WTC11 (cell line): ENCODE data around the gene ATP6V1G2. TPM values are rescaled to one million over a fixed set of nuclear protein-coding genes. Genes with fewer than 3 reads are reported as not detected.

ENCODE experiments used
- ATAC-seq: fragments of 200-7000 bp; cut with Tn5 transposase; 2 replicates; pipeline ENCODE4 v1.10.0; 2021; ENCODE audit warnings: mild to moderate bottlenecking, moderate library complexity
- CTCF ChIA-PET: fragments of 300-600 bp; sonication (Branson Sonifier 250); formaldehyde crosslinking; loops from one replicate; lab custom pipeline; 2021; ENCODE audit warnings: antibody characterized with exemption; lab: Charles Lee
- POLR2A ChIA-PET: fragments of 350-600 bp; sonication (Branson Sonifier 250); formaldehyde crosslinking; loops from one replicate; lab custom pipeline; 2021; ENCODE audit warnings: antibody characterized with exemption; lab: Charles Lee
- DNase-seq: peaks from one replicate; pipeline ENCODE4 v3.0.0; 2021; ENCODE audit warnings: low spot score
- H3K27ac Mint-ChIP-seq: 2 replicates; pipeline ENCODE4 v1.8.0; 2021; ENCODE audit warnings: mixed read lengths
- H3K27me3 Mint-ChIP-seq: 2 replicates; pipeline ENCODE4 v1.8.0; 2021; ENCODE audit warnings: low read depth, mild to moderate bottlenecking, moderate library complexity, mixed read lengths
- H3K36me3 Mint-ChIP-seq: 2 replicates; pipeline ENCODE4 v1.8.0; 2021; ENCODE audit warnings: mixed read lengths
- H3K4me1 Mint-ChIP-seq: 2 replicates; pipeline ENCODE4 v1.8.0; 2022; ENCODE audit warnings: mixed read lengths
- H3K4me3 Mint-ChIP-seq: 2 replicates; pipeline ENCODE4 v1.8.0; 2021; ENCODE audit warnings: mild to moderate bottlenecking, moderate library complexity, mixed read lengths
- H3K9me3 Mint-ChIP-seq: 2 replicates; pipeline ENCODE4 v1.8.0; 2021; ENCODE audit warnings: mixed read lengths
- ATF6 ChIP-seq: sonication (generic); formaldehyde crosslinking; IDR thresholded peaks from 2 replicates; pipeline ENCODE4 v1.8.1; 2023; ENCODE audit warnings: mild to moderate bottlenecking, missing genetic modification reagents
- CBFB ChIP-seq: sonication (generic); formaldehyde crosslinking; IDR thresholded peaks from 2 replicates; pipeline ENCODE4 v1.8.1; 2022; ENCODE audit warnings: mild to moderate bottlenecking, low read depth, missing genetic modification reagents
- CREB1 ChIP-seq: sonication (generic); formaldehyde crosslinking; IDR thresholded peaks from 2 replicates; pipeline ENCODE4 v1.8.0; 2023; ENCODE audit warnings: mild to moderate bottlenecking, missing genetic modification reagents
- E2F5 ChIP-seq: sonication (generic); formaldehyde crosslinking; IDR thresholded peaks from 2 replicates; pipeline ENCODE4 v1.8.1; 2022; ENCODE audit warnings: mild to moderate bottlenecking, moderate library complexity, missing genetic modification reagents
- ELF4 ChIP-seq: sonication (generic); formaldehyde crosslinking; IDR thresholded peaks from 2 replicates; pipeline ENCODE4 v1.8.1; 2022; ENCODE audit warnings: low read depth, mild to moderate bottlenecking, moderate library complexity, missing genetic modification reagents
- ESRRA ChIP-seq: sonication (generic); formaldehyde crosslinking; IDR thresholded peaks from 2 replicates; pipeline ENCODE4 v1.8.1; 2022; ENCODE audit warnings: mild to moderate bottlenecking, missing genetic modification reagents, borderline replicate concordance
- ETV6 ChIP-seq: sonication (generic); formaldehyde crosslinking; IDR thresholded peaks from 2 replicates; pipeline ENCODE4 v1.8.1; 2022; ENCODE audit warnings: mild to moderate bottlenecking, missing genetic modification reagents
- FOXP1 ChIP-seq: sonication (generic); formaldehyde crosslinking; IDR thresholded peaks from 2 replicates; pipeline ENCODE4 v1.8.0; 2022; ENCODE audit warnings: missing genetic modification reagents, mild to moderate bottlenecking, moderate library complexity, borderline replicate concordance
- GRHL2 ChIP-seq: fragments of 250-450 bp; sonication (Bioruptor Pico); IDR thresholded peaks from 2 replicates; pipeline ENCODE4 v1.8.0; 2022; ENCODE audit warnings: mild to moderate bottlenecking, moderate library complexity; ENCODE audit not compliant: insufficient replicate concordance, severe bottlenecking
- IRF1 ChIP-seq: sonication (generic); formaldehyde crosslinking; IDR thresholded peaks from 2 replicates; pipeline ENCODE4 v1.8.0; 2023; ENCODE audit warnings: missing genetic modification reagents
- JAZF1 ChIP-seq: fragments of 250-450 bp; sonication (Bioruptor Pico); IDR thresholded peaks from 2 replicates; pipeline ENCODE4 v1.9.0; 2021; ENCODE audit warnings: moderate library complexity, mild to moderate bottlenecking, inconsistent platforms
- NFYB ChIP-seq: sonication (generic); formaldehyde crosslinking; conservative IDR thresholded peaks from 2 replicates; pipeline ENCODE4 v1.8.0; 2022; ENCODE audit warnings: low read depth, missing genetic modification reagents
- NR3C1 ChIP-seq: sonication (generic); formaldehyde crosslinking; conservative IDR thresholded peaks from 2 replicates; pipeline ENCODE4 v1.8.1; 2023; ENCODE audit warnings: low read depth, mild to moderate bottlenecking, missing genetic modification reagents
- PRRX2 ChIP-seq: fragments of 250-450 bp; sonication (Bioruptor Pico); IDR thresholded peaks from 2 replicates; pipeline ENCODE4 v1.8.0; 2021; ENCODE audit warnings: mild to moderate bottlenecking
- RORB ChIP-seq: fragments of 250-450 bp; sonication (Bioruptor Pico); IDR thresholded peaks from 2 replicates; pipeline ENCODE4 v1.9.0; 2021; ENCODE audit warnings: mild to moderate bottlenecking
- SMAD3 ChIP-seq: sonication (generic); formaldehyde crosslinking; IDR thresholded peaks from 2 replicates; pipeline ENCODE4 v1.8.0; 2022; ENCODE audit warnings: missing genetic modification reagents, mild to moderate bottlenecking, borderline replicate concordance
- SOX15 ChIP-seq: fragments of 250-450 bp; sonication (Bioruptor Pico); IDR thresholded peaks from 2 replicates; pipeline ENCODE4 v1.9.0; 2021; ENCODE audit warnings: mild to moderate bottlenecking
- TEAD1 ChIP-seq: sonication (generic); formaldehyde crosslinking; IDR thresholded peaks from 2 replicates; pipeline ENCODE4 v1.8.0; 2022; ENCODE audit warnings: mild to moderate bottlenecking, missing genetic modification reagents
- ZNF121 ChIP-seq: sonication (generic); formaldehyde crosslinking; IDR thresholded peaks from 2 replicates; pipeline ENCODE4 v1.8.0; 2023; ENCODE audit warnings: missing genetic modification reagents
- ZNF396 ChIP-seq: fragments of 250-450 bp; sonication (Bioruptor Pico); IDR thresholded peaks from 2 replicates; pipeline ENCODE4 v1.8.0; 2021; ENCODE audit warnings: mild to moderate bottlenecking, moderate library complexity, borderline replicate concordance
- ZNF416 ChIP-seq: fragments of 250-450 bp; sonication (Bioruptor Pico); IDR thresholded peaks from 2 replicates; pipeline ENCODE4 v1.9.0; 2021; ENCODE audit warnings: mild to moderate bottlenecking, inconsistent platforms
- ZNF671 ChIP-seq: fragments of 250-450 bp; sonication (Bioruptor Pico); IDR thresholded peaks from 2 replicates; pipeline ENCODE4 v1.8.0; 2021; ENCODE audit warnings: mild to moderate bottlenecking
- total RNA-seq: library from RNA; stranded (reverse); gene quantifications from 3 replicates; pipeline ENCODE4 v1.2.3, GENCODE V29; 2021
- TF ChIP-seq, protein P1 (sequence below): sonication (generic); formaldehyde crosslinking; IDR thresholded peaks from 2 replicates; pipeline ENCODE4 v1.8.1; 2022; ENCODE audit warnings: low read depth, missing genetic modification reagents, borderline replicate concordance
- TF ChIP-seq, protein P2 (sequence below): fragments of 250-450 bp; sonication (Bioruptor Pico); IDR thresholded peaks from 2 replicates; pipeline ENCODE4 v1.8.0; 2021; ENCODE audit warnings: mild to moderate bottlenecking

Gene ATP6V1G2
- total RNA-seq, 1 experiment from 2014 or later = 4.0 TPM

DNA sequence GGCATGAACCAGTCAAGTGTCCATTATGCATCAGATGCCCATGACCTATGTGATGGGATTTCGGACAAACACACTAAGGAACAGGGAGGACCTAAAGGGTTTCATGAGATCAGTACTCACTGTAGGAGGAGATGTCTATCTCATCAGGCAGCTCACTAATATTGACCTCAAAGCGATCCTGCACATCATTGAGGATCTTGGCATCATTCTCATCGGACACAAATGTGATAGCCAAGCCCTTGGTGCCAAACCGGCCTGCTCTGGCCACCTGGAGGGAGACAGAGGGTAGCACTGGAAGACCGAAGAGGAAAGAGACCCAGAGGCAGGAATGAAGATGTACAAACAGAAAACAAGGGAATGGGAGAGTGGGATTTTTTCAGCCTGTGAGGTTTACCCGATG is 15.7 kb downstream of the ATP6V1G2 start:
- POLR2A ChIA-PET = no interaction called here
- TF ChIP-seq E2F5 (CRISPR knock-in tag) (no peak), ZNF121 (CRISPR knock-in tag) (no peak), CREB1 (CRISPR knock-in tag) (no peak), RORB (CRISPR knock-in tag) (no peak), ETV6 (CRISPR knock-in tag) (no peak), FOXP1 (no peak), ZNF416 (CRISPR knock-in tag) (no peak), TEAD1 (no peak), SOX15 (CRISPR knock-in tag) (no peak), ZNF671 (no peak), CBFB (CRISPR knock-in tag) (no peak), ESRRA (CRISPR knock-in tag) (no peak), IRF1 (CRISPR knock-in tag) (no peak), JAZF1 (CRISPR knock-in tag) (no peak), SMAD3 (CRISPR knock-in tag) (no peak), ATF6 (CRISPR knock-in tag) (no peak), NR3C1 (CRISPR knock-in tag) (no peak), PRRX2 (CRISPR knock-in tag) (no peak)
- H3K4me3 Mint-ChIP-seq = no peak overlapping the region
- peaks cover 42% of the 10 kb centered on the region for H3K4me1 Mint-ChIP-seq
- peaks cover 60% of the 10 kb centered on the region for H3K36me3 Mint-ChIP-seq
- no peaks in the 10 kb centered on the region for H3K27me3 Mint-ChIP-seq
- H3K27ac Mint-ChIP-seq = peak overlapping the region; percentile 64
- no peaks in the 10 kb centered on the region for H3K9me3 Mint-ChIP-seq
- no peak for ATAC-seq
- CTCF ChIA-PET = interaction anchor here (1.2 to 1.3 kb wide), 2 partner anchors 38 to 43 kb away, joined by 3 read pairs; no protein-coding TSS in a partner anchor
- no peak for DNase-seq

GRCh38 chr6:31529329-31530150 is 16.9 kb downstream of the ATP6V1G2 start:
- Mint-ChIP-seq H3K9me3 (no peaks in the 10 kb centered on the region), H3K4me1 (peaks cover 36% of the 10 kb centered on the region), H3K27ac (peak overlapping the region; percentile 65; the same call in 1 of the 2 replicates), H3K4me3 (no peak overlapping the region), H3K36me3 (peaks cover 49% of the 10 kb centered on the region), H3K27me3 (no peaks in the 10 kb centered on the region)
- ATAC-seq = peak; percentile 31
- no peak for DNase-seq
- POLR2A ChIA-PET = interaction anchor here (0.9 to 2.2 kb wide), 5 partner anchors 12 to 35 kb away, joined by 3 to 17 read pairs (median 9); partner anchors contain the start of genes ATP6V1G2, DDX39B, MICB and NFKBIL1
- CTCF ChIA-PET = interaction anchor here (0.9 to 1.9 kb wide), 7 partner anchors 17 to 87 kb away, joined by 3 to 10 read pairs (median 3); partner anchors contain the start of genes ATP6V1G2 and MICB
- TF ChIP-seq ZNF396 (CRISPR knock-in tag) (no peak), ETV6 (CRISPR knock-in tag) (no peak), ATF6 (CRISPR knock-in tag) (no peak), NFYB (CRISPR knock-in tag) (no peak), TEAD1 (no peak), GRHL2 (CRISPR knock-in tag) (no peak), ZNF416 (CRISPR knock-in tag) (no peak), ELF4 (CRISPR knock-in tag) (no peak)
- TF ChIP-seq, protein P1, sequence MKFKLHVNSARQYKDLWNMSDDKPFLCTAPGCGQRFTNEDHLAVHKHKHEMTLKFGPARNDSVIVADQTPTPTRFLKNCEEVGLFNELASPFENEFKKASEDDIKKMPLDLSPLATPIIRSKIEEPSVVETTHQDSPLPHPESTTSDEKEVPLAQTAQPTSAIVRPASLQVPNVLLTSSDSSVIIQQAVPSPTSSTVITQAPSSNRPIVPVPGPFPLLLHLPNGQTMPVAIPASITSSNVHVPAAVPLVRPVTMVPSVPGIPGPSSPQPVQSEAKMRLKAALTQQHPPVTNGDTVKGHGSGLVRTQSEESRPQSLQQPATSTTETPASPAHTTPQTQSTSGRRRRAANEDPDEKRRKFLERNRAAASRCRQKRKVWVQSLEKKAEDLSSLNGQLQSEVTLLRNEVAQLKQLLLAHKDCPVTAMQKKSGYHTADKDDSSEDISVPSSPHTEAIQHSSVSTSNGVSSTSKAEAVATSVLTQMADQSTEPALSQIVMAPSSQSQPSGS (CRISPR knock-in tag) = no peak
- TF ChIP-seq, protein P2, sequence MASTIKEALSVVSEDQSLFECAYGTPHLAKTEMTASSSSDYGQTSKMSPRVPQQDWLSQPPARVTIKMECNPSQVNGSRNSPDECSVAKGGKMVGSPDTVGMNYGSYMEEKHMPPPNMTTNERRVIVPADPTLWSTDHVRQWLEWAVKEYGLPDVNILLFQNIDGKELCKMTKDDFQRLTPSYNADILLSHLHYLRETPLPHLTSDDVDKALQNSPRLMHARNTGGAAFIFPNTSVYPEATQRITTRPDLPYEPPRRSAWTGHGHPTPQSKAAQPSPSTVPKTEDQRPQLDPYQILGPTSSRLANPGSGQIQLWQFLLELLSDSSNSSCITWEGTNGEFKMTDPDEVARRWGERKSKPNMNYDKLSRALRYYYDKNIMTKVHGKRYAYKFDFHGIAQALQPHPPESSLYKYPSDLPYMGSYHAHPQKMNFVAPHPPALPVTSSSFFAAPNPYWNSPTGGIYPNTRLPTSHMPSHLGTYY (CRISPR knock-in tag) = 0 out of 2 replicates have a peak, but pooled peaks have one; percentile 8
